GM21381 (cell line): Measurements from ENCODE around the gene SLC15A5.

Experiments
- ATAC-seq: cut with Tn5 transposase; IDR thresholded peaks from one replicate; pipeline ENCODE4 v1.9.1; 2021; ENCODE audit warnings: mild to moderate bottlenecking, moderate library complexity; ENCODE audit not compliant: unreplicated experiment

The SLC15A5 gene

GRCh38 chr12:16184681-16185080 lies 92.8 kb downstream of the SLC15A5 start:
- no peak for ATAC-seq

- ATAC-seq: no peak
Measured at GRCh38 chr12:16183541-16183940, 93.9 kb downstream of the SLC15A5 start.

GRCh38 chr12:16175840-16176239 lies 101.6 kb downstream of the SLC15A5 start:
- ATAC-seq: no peak

- no peak for ATAC-seq
Measured at GRCh38 chr12:16174282-16174681, 103.2 kb downstream of the SLC15A5 start.

- ATAC-seq: no peak
Measured at GRCh38 chr12:16171348-16171747, 106.1 kb downstream of the SLC15A5 start.

GRCh38 chr12:16168078-16168477 lies 109.4 kb downstream of the SLC15A5 start:
- ATAC-seq: no peak

GRCh38 chr12:16166563-16167470 lies 110.7 kb downstream of the SLC15A5 start:
- ATAC-seq: no peak

- no peak for ATAC-seq
Measured at GRCh38 chr12:16165506-16165905, 112.0 kb downstream of the SLC15A5 start.

GRCh38 chr12:16163901-16164300 lies 113.6 kb downstream of the SLC15A5 start:
- no peak for ATAC-seq

- no peak for ATAC-seq
Measured at GRCh38 chr12:16163146-16163545, 114.3 kb downstream of the SLC15A5 start.

- no peak for ATAC-seq
Measured at GRCh38 chr12:16159571-16159970, 117.9 kb downstream of the SLC15A5 start.

- ATAC-seq: no peak
Measured at GRCh38 chr12:16158050-16158449, 119.4 kb downstream of the SLC15A5 start.

GRCh38 chr12:16155938-16156337 lies 121.5 kb downstream of the SLC15A5 start:
- no peak for ATAC-seq

GRCh38 chr12:16154990-16155389 lies 122.5 kb downstream of the SLC15A5 start:
- no peak for ATAC-seq

- no peak for ATAC-seq
Measured at GRCh38 chr12:16152885-16153673, 124.4 kb downstream of the SLC15A5 start.

- ATAC-seq: no peak
Measured at GRCh38 chr12:16150276-16150675, 127.2 kb downstream of the SLC15A5 start.

- no peak for ATAC-seq
Measured at GRCh38 chr12:16148938-16149337, 128.5 kb downstream of the SLC15A5 start.
